ENCODE data around the gene SH2D3C.
"Not testable (repeated sequence)": the region's sequence is repeated elsewhere in the genome, so short reads cannot be mapped to it uniquely, and the experiment has no call there.

DNA sequence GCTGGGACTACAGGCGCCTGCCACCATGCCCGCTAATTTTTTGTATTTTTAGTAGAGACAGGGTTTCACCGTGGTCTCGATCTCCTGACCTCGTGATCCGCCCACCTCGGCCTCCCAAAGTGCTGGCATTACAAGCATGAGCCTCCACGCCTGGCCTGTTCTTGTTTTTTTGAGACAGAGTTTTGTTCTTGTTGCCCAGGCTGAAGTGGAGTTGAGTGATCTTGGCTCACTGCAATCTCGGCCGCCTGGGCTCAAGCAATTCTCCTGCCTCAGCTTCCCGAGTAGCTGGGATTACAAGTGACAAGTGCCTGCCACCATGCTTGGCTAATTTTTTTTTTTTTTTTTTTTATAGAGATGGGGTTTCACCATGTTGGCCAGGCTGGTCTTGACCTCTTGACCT is 21.7 kb downstream of the SH2D3C start:
- not testable (repeated sequence) for TF ChIP-seq POLR2A (IDR thresholded peaks at IDR 0.05; ENCODE audit: low read length); BHLHE40 (IDR thresholded peaks at IDR 0.05; ENCODE audit: low read depth, low read length); KDM5A (IDR thresholded peaks at IDR 0.05); CBX8 (IDR thresholded peaks at IDR 0.05); CTCF (IDR thresholded peaks at IDR 0.05); CHD2 (IDR thresholded peaks at IDR 0.05; ENCODE audit: low read length, partially characterized antibody)

Measured in A549 (cell line).